IPS-18c (cell line): ENCODE data around the gene SP7.
"Not testable (repeated sequence)": the region's sequence is repeated elsewhere in the genome, so short reads cannot be mapped to it uniquely, and the experiment has no call there.

ENCODE experiments used
- H3K4me3 ChIP-seq: 2 replicates; pipeline ENCODE4 v1.7.0; 2013; ENCODE audit warnings: low read depth, mild to moderate bottlenecking, low read length, moderate library complexity; ENCODE audit not compliant: insufficient read depth
- H3K9me3 ChIP-seq: one replicate; pipeline ENCODE4 v1.6.1; 2013; ENCODE audit warnings: mild to moderate bottlenecking, low read length, moderate library complexity; ENCODE audit not compliant: control insufficient read depth, insufficient read depth

SP7 gene

DNA sequence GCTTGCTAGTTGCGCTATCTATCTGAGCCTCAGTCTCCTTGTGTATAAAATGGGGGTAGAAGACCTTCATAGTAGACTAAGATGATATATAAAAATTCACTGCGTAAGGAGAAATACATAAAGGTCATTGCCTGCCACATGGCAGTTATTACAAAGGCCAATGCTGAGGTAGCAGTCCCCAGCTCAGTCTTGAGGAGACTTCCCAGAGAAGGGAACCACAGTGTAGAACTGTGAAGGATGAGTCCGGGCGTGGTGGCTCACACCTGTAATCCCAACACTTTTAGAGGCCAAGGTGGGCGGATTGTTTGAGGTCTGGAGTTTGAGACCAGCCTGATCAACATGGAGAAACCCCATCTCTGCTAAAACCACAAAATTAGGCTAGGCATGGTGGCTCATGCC, 17.1 kb upstream of the SP7 start:
- H3K4me3 ChIP-seq, result no peak overlapping the region

GRCh38 chr12:53352331-53353256, 16.4 kb upstream of the SP7 start:
- H3K9me3 ChIP-seq, result no peaks in the 10 kb centered on the region

More for the DNA sequence above, 17.1 kb upstream of the SP7 start:
- H3K9me3 ChIP-seq, result no peaks in the 10 kb centered on the region

GRCh38 chr12:53347905-53348304, 11.8 kb upstream of the SP7 start:
- H3K4me3 ChIP-seq, result no peak overlapping the region

More at GRCh38 chr12:53352331-53353256, 16.4 kb upstream of the SP7 start:
- no peak overlapping the region for H3K4me3 ChIP-seq

DNA sequence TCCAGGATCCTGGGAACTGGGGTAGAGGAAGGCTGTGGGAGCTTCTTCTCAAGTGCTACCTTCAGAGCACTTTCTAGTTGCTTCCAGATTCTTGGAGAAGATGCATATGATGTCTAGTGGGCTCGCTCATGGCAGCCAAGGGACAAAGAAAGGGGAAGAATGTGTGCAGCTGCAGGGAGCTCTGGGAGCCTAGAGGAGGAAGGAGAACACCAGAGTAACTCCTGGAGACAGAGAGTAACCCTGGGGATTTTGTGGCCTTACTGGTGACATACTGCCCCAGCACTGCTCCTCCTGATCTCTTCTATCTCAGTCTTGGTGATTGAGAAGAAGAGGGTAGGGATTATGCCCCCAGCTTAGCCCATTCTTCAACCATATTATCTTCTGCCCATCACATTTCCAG, 10.3 kb upstream of the SP7 start:
- no peaks in the 10 kb centered on the region for H3K9me3 ChIP-seq
- H3K4me3 ChIP-seq, result no peak overlapping the region

More at GRCh38 chr12:53347905-53348304, 11.8 kb upstream of the SP7 start:
- H3K9me3 ChIP-seq, result no peaks in the 10 kb centered on the region

DNA sequence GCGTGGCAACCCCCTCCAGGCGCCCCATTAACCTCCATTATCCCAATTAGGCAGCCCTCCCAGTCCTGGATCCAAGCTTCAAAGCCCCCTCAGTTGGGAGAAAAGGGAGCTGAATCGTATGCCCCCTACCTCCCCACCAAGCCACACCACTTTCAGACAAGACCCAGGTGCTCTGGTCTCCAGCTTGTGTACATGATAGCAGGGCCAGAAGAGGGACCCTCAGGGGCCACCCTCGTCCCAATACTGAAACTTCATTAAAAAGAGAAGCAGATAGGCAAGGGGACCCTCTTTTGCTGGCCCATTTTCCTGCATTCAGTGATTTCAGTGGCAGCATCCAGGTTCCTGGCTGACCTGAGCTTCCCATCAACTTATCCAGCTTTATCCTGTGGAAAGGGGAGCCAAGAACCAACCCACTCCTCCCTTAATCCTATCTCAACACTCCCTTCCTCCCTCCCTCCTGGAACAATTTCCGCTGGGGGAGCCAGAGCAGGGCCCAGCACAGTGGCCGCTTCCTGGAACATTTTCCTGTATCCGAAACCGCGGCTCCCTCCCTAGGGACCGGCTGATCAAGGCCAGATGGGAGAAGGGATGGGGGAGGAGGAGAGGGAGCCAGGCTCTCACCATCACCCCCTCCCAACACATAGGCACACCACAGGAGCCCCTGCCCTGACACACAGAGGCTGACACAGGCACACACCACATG, 9.5 kb upstream of the SP7 start:
- Histone ChIP-seq H3K9me3 (no peaks in the 10 kb centered on the region), H3K4me3 (peak overlapping the region; percentile 72)

- Histone ChIP-seq H3K4me3 (peak overlapping the region; percentile 72), H3K9me3 (no peaks in the 10 kb centered on the region)
Observed at GRCh38 chr12:53344824-53345485, 8.8 kb upstream of the SP7 start.

GRCh38 chr12:53344487-53344823, 8.3 kb upstream of the SP7 start:
- no peaks in the 10 kb centered on the region for H3K9me3 ChIP-seq
- peak overlapping the region; percentile 45 for H3K4me3 ChIP-seq

- H3K4me3 ChIP-seq, result no peak overlapping the region
- no peaks in the 10 kb centered on the region for H3K9me3 ChIP-seq
Observed at GRCh38 chr12:53343969-53344368, 7.8 kb upstream of the SP7 start.

GRCh38 chr12:53343449-53343848, 7.3 kb upstream of the SP7 start:
- no peak overlapping the region for H3K4me3 ChIP-seq
- no peaks in the 10 kb centered on the region for H3K9me3 ChIP-seq

- Histone ChIP-seq H3K4me3 (no peak overlapping the region), H3K9me3 (no peaks in the 10 kb centered on the region)
Observed at GRCh38 chr12:53340398-53340797, 4.2 kb upstream of the SP7 start.

DNA sequence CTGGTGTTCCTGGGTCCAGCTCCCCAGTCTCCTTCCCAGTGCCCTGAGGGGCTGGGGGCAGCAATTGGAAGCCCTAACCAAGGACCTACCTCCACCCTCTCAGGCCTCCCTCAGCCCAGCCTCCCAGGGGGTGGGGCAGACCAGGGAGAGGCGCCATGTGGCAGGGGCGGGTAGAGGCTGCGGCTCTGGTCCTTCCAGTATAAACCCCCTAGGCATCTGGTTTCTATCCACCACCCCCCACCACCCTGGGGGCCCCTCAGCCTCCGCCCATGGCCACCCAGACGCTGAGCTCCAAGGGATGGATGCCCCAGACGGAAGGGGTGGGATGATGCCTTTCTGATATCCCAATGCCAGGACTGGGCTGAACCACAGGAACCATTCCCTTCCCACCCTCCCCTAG, 2.8 kb upstream of the SP7 start:
- no peaks in the 10 kb centered on the region for H3K9me3 ChIP-seq
- H3K4me3 ChIP-seq, result no peak overlapping the region

DNA sequence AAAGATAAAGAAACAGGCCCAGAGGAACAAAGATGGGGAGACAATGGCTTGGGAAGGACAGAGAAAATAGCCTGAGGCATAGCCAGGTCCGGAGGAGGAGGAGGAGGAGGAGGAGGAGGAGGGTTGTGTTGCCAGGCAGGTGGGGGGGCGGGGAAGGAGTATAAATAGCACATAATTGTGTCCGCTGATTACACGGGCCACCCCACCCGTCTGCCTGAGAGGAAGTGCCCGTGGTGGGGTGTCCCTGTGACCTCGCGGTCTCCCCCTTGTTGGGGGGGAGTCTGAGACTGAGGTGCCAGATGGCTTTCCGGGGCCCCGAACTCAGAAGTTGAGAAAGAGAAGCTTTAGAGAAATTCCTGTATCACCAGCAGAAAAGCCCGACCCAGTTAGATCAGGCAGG, 1.9 kb upstream of the SP7 start:
- Histone ChIP-seq H3K9me3 (no peaks in the 10 kb centered on the region), H3K4me3 (no peak overlapping the region)

- no peaks in the 10 kb centered on the region for H3K9me3 ChIP-seq
- no peak overlapping the region for H3K4me3 ChIP-seq
Observed at GRCh38 chr12:53334822-53335221, 1.3 kb downstream of the SP7 start.

GRCh38 chr12:53333845-53334244, 2.3 kb downstream of the SP7 start:
- H3K4me3 ChIP-seq, result no peak overlapping the region
- H3K9me3 ChIP-seq, result no peaks in the 10 kb centered on the region

DNA sequence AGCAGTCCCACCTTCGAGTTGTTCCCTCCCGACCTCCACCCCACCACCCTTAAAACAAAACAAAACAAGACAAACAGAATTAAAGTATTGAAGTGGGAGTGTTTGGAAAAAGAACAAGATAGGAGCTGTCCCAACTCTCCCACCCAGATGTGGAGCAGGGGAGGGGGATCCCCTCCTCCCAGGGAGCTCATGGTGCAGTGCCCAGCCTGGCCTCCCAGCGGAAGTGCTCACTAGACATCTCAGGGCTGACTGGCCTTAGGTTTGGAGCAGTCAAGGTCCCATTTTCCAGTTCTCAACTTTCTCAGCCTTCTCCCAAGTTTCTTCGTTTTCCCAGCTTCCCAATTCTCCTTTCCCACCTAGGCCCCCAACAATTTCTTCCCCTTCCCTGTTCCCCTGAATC, 2.9 kb downstream of the SP7 start:
- H3K9me3 ChIP-seq, result no peaks in the 10 kb centered on the region
- H3K4me3 ChIP-seq, result no peak overlapping the region

- Histone ChIP-seq H3K9me3 (no peaks in the 10 kb centered on the region), H3K4me3 (no peak overlapping the region)
Observed at GRCh38 chr12:53332744-53333143, 3.4 kb downstream of the SP7 start.

- H3K9me3 ChIP-seq, H3K4me3 ChIP-seq: not testable (repeated sequence)
Observed at GRCh38 chr12:53332339-53332738, 3.8 kb downstream of the SP7 start.

DNA sequence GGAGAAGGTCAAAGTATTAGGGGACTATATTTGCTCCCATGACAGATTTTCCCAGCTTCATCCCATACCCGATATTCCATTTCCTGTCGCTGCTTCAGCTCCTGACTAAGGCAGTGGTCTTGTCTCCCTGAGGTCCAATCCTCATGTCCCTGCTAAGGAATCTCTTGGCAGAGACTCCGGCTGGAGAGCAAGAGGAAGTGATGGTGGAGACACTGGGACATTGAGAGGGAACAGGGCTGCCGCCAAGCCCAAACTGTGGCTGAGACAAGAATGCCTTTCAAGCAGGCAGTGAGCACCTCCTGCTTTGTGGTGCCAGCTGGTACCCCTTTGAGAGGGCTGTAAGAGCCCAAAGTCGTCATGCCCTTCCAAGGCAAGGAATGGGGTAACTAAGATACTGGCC, 5.5 kb downstream of the SP7 start:
- no peaks in the 10 kb centered on the region for H3K9me3 ChIP-seq
- no peak overlapping the region for H3K4me3 ChIP-seq
